IMR-90 (cell line): Measurements from ENCODE around the gene FADS2. TPM values are rescaled to one million over a fixed set of nuclear protein-coding genes. Genes with fewer than 3 reads are reported as not detected.
A peak's percentile ranks its signal among the peaks of the same experiment; 100 is the strongest.

ENCODE experiments used
- ATAC-seq: fragments of 200-7000 bp; cut with Tn5 transposase; 2 replicates; pipeline ENCODE4 v1.9.1; 2020; ENCODE audit warnings: low read depth, mild to moderate bottlenecking, moderate library complexity
- BruUV-seq: library from RNA; stranded (reverse); fragments of 400-500 nt; replicated peaks from 2 replicates; lab custom pipeline; 2021; lab: Mats Ljungman, UMichigan
- CTCF ChIA-PET: fragments of 300-600 bp; formaldehyde crosslinking; extraction: SDS; loops from one replicate; lab custom pipeline; 2021; ENCODE audit warnings: antibody characterized with exemption; lab: Yijun Ruan, JAX
- POLR2A ChIA-PET: fragments of 300-600 bp; sonication (Branson Sonifier 250); formaldehyde crosslinking; loops from one replicate; lab custom pipeline; 2022; ENCODE audit warnings: antibody characterized with exemption; ENCODE audit not compliant: unreplicated experiment; lab: Charles Lee
- DNase-seq: peaks from one replicate; pipeline ENCODE4 v3.0.0; 2013
- H2AFZ ChIP-seq: replicated peaks from 2 replicates; pipeline ENCODE3; 2013; ENCODE audit warnings: low read length, mild to moderate bottlenecking; ENCODE audit not compliant: poor library complexity
- H2AK5ac ChIP-seq: 2 replicates; pipeline ENCODE4 v1.6.1; 2013; ENCODE audit warnings: low read depth, low read length, inconsistent platforms
- H2AK9ac ChIP-seq: replicated peaks from 2 replicates; pipeline ENCODE3; 2013; ENCODE audit warnings: mild to moderate bottlenecking, low read depth, low read length, moderate library complexity; ENCODE audit not compliant: poor library complexity
- H2BK120ac ChIP-seq: 2 replicates; pipeline ENCODE4 v1.6.1; 2013; ENCODE audit warnings: low read depth, low read length, inconsistent platforms
- H2BK15ac ChIP-seq: 3 replicates; pipeline ENCODE4 v1.6.1; 2013; ENCODE audit warnings: low read depth, low read length, inconsistent platforms
- H2BK20ac ChIP-seq: 2 replicates; pipeline ENCODE4 v1.6.1; 2013; ENCODE audit warnings: low read depth, mild to moderate bottlenecking, inconsistent platforms, low read length, moderate library complexity
- H2BK5ac ChIP-seq: 2 replicates; pipeline ENCODE4 v1.6.1; 2013; ENCODE audit warnings: mild to moderate bottlenecking, low read depth, low read length, inconsistent platforms; ENCODE audit not compliant: poor library complexity, severe bottlenecking
- H3K14ac ChIP-seq: replicated peaks from 2 replicates; pipeline ENCODE4 v1.6.1; 2013; ENCODE audit warnings: low read depth, low read length, inconsistent platforms
- H3K18ac ChIP-seq: 2 replicates; pipeline ENCODE4 v1.6.1; 2013; ENCODE audit warnings: low read depth, low read length, control low read depth
- H3K23ac ChIP-seq: 2 replicates; pipeline ENCODE4 v1.6.1; 2013; ENCODE audit warnings: low read depth, low read length, inconsistent platforms
- H3K27ac ChIP-seq: 2 replicates; pipeline ENCODE4 v1.5.1; 2013; ENCODE audit warnings: mild to moderate bottlenecking, control low read depth, low read length; ENCODE audit not compliant: insufficient read depth
- H3K27me3 ChIP-seq: 2 replicates; pipeline ENCODE4 v1.6.1; 2013; ENCODE audit warnings: low read length; ENCODE audit not compliant: control insufficient read depth, insufficient read depth
- H3K36me3 ChIP-seq: 2 replicates; pipeline ENCODE4 v1.6.1; 2013; ENCODE audit warnings: low read length, mixed read lengths; ENCODE audit not compliant: control insufficient read depth, insufficient read depth
- H3K4ac ChIP-seq: 2 replicates; pipeline ENCODE4 v1.6.1; 2013; ENCODE audit warnings: low read depth, low read length, inconsistent platforms
- H3K4me1 ChIP-seq: 2 replicates; pipeline ENCODE4 v1.6.1; 2013; ENCODE audit warnings: low read length, mixed read lengths; ENCODE audit not compliant: control insufficient read depth, insufficient read depth
- H3K4me2 ChIP-seq: 2 replicates; pipeline ENCODE4 v1.6.1; 2013; ENCODE audit warnings: low read depth, mild to moderate bottlenecking, control low read depth, low read length, moderate library complexity
- H3K4me3 ChIP-seq: 2 replicates; pipeline ENCODE4 v1.5.1; 2013; ENCODE audit warnings: low read depth, mild to moderate bottlenecking, control low read depth, low read length, moderate library complexity; ENCODE audit not compliant: insufficient read depth
- H3K56ac ChIP-seq: 2 replicates; pipeline ENCODE4 v1.6.1; 2013; ENCODE audit warnings: low read length, inconsistent platforms; ENCODE audit not compliant: insufficient read depth; ENCODE audit errors: extremely low read depth
- H3K79me1 ChIP-seq, 2 experiments: 2 replicates each; pipeline ENCODE4 v1.6.1; 2013; ENCODE audit warnings: low read length in 2 of 2, inconsistent platforms in 1 of 2, low read depth in 1 of 2
- H3K9ac ChIP-seq: 2 replicates; pipeline ENCODE4 v1.6.1; 2013; ENCODE audit warnings: low read depth, low read length, control low read depth
- H3K9me1 ChIP-seq: 2 replicates; pipeline ENCODE4 v1.6.1; 2013; ENCODE audit warnings: low read length, inconsistent platforms; ENCODE audit not compliant: insufficient read depth
- H3K9me3 ChIP-seq: 2 replicates; pipeline ENCODE4 v1.6.1; 2013; ENCODE audit warnings: low read length; ENCODE audit not compliant: control insufficient read depth, insufficient read depth
- H4K20me1 ChIP-seq: 2 replicates; pipeline ENCODE4 v1.6.1; 2013; ENCODE audit warnings: low read length, inconsistent platforms; ENCODE audit not compliant: insufficient read depth
- H4K5ac ChIP-seq: 2 replicates; pipeline ENCODE4 v1.6.1; 2013; ENCODE audit warnings: mild to moderate bottlenecking, low read depth, low read length, control low read depth
- H4K8ac ChIP-seq, 2 experiments: 2 replicates each; pipeline ENCODE4 v1.6.1; 2013; ENCODE audit warnings: low read depth in 2 of 2, low read length in 2 of 2, control low read depth in 1 of 2, inconsistent platforms in 1 of 2
- H4K91ac ChIP-seq: 2 replicates; pipeline ENCODE4 v1.6.1; 2013; ENCODE audit warnings: low read depth, low read length, inconsistent platforms; ENCODE audit not compliant: insufficient read depth
- BHLHE40 ChIP-seq: fragments of 150-350 bp; IDR thresholded peaks from 2 replicates; pipeline ENCODE4 v1.6.1; 2016; ENCODE audit warnings: mild to moderate bottlenecking, low read depth, low read length
- MAZ ChIP-seq: IDR thresholded peaks from 2 replicates; pipeline ENCODE4 v1.6.1; 2012; ENCODE audit warnings: low read depth, mild to moderate bottlenecking, low read length, improper control_type of control experiment, moderate library complexity, borderline replicate concordance
- SMC3 ChIP-seq: fragments of 150-350 bp; IDR thresholded peaks from 2 replicates; pipeline ENCODE4 v1.6.1; 2016; ENCODE audit warnings: low read depth, mild to moderate bottlenecking, antibody characterized with exemption, low read length, moderate library complexity
- WGBS, 2 experiments: methylation state at CpG; one replicate each; pipeline versions ENCODE4 v1.1.5 to v1.1.7; 2013; ENCODE audit warnings: missing lambda C conversion rate in 2 of 2; ENCODE audit not compliant: insufficient read length in 1 of 2; ENCODE audit errors: extremely low coverage in 2 of 2; 5-methylcytosine and 5-hydroxymethylcytosine counted together
- dilution Hi-C: fragments of 300-500 bp; cut with HindIII; formaldehyde crosslinking; loops from one replicate; pipeline ENCODE4 v1.14.3; 2018; ENCODE audit warnings: low sequenced_read_pairs; ENCODE audit not compliant: unreplicated experiment
- in situ Hi-C: fragments of 300-500 bp; cut with MboI; formaldehyde crosslinking; loops from 3 replicates; pipeline ENCODE4 v1.14.3; 2019; ENCODE audit warnings: low sequenced_read_pairs, inconsistent platforms, mixed read lengths
- intact Hi-C: fragments of 100-400 bp; cut with micrococcal nuclease; formaldehyde crosslinking; loops from 2 replicates; pipeline ENCODE4 v1.10.0; 2022
- polyA plus RNA-seq, 3 experiments: library from polyadenylated mRNA; depleted of rRNA; stranded (reverse); fragments of >200 nt; gene quantifications; 2 replicates each; pipeline ENCODE4 v1.2.3, GENCODE V29; 2012; ENCODE audit warnings: low replicate concordance in 1 of 3
- total RNA-seq: library from RNA; depleted of rRNA; stranded (reverse); fragments of >200 nt; gene quantifications from 2 replicates; pipeline ENCODE4 v1.2.3, GENCODE V29; 2012

FADS2 gene
- total and polyA plus RNA-seq, 2 of the 4 experiments (the other 2 are of a cell fraction), result 33.3 to 88.4 TPM

- intact Hi-C loops, result no loop called here
- in situ Hi-C loops, result no loop called here
- Histone ChIP-seq H3K27ac (no peak overlapping the region), H3K4me1 (peaks cover 3% of the 10 kb centered on the region; the same call in 1 of the 2 replicates), H4K20me1 (no peaks in the 10 kb centered on the region), H3K23ac (no peak overlapping the region), H2AK5ac (no peak overlapping the region), H3K18ac (no peak overlapping the region), H2AK9ac (peak overlapping the region; percentile 69), H3K27me3 (no peaks in the 10 kb centered on the region), H3K9me1 (no peaks in the 10 kb centered on the region; the same call in 1 of the 2 replicates), H3K79me1 (no peaks in the 10 kb centered on the region), H2BK15ac (no peak overlapping the region), H4K5ac (no peak overlapping the region), H3K36me3 (peaks cover 12% of the 10 kb centered on the region), H3K56ac (no peak overlapping the region), H3K4me2 (no peak overlapping the region), H3K4ac (no peak overlapping the region), H3K14ac (no peak overlapping the region), H2BK20ac (no peak overlapping the region), H2BK120ac (no peak overlapping the region), H3K9me3 (no peaks in the 10 kb centered on the region), H3K4me3 (no peak overlapping the region), H2BK5ac (no peak overlapping the region), H4K8ac (no peak overlapping the region), H3K9ac (no peak overlapping the region), H2AFZ (no peak overlapping the region), H4K91ac (no peak overlapping the region)
- dilution Hi-C loops, result no loop called here
- no peak for TF ChIP-seq BHLHE40
- TF ChIP-seq SMC3, result no peak
- TF ChIP-seq MAZ, result no peak
- DNase-seq (no peak), ATAC-seq (no peak)
- POLR2A ChIA-PET, result interaction anchor here (0.6 kb wide), 1 partner anchor 795 kb away, joined by 11 read pairs; no protein-coding TSS in a partner anchor
- WGBS, 2 experiments, result 94% methylated on average over 9 of the region's 14 CpGs; no CpG with 5 or more reads in 1 of the 2 experiments
- no TSS peak for BruUV-seq
- CTCF ChIA-PET, result interaction anchor here (0.7 to 1.2 kb wide), 2 partner anchors 32 to 33 kb away, joined by 3 to 5 read pairs; no protein-coding TSS in a partner anchor
Observed at GRCh38 chr11:61779666-61780525, 48.2 kb upstream of the FADS2 start.
